Right lobe of liver (tissue), 4 donors: Measurements from ENCODE around the gene PIEZO2.

Experiments used
- POLR2A ChIP-seq: fragments of 450-650 bp; IDR thresholded peaks from one replicate; pipeline ENCODE4 v1.6.1; 2017; ENCODE audit warnings: antibody characterized with exemption, mild to moderate bottlenecking
- TF ChIP-seq, protein P1 (sequence below), 4 donors: fragments of 200-600 bp in 3 of 4; fragments of 450-650 bp in 1 of 4; IDR thresholded peaks; one replicate each; pipeline versions ENCODE4 v1.5.1 to v1.8.0; 2016 to 2022; ENCODE audit warnings: antibody characterized with exemption in 4 of 4, mild to moderate bottlenecking in 2 of 4
- donor health status: DM: no; HTN: no; CAD: no.
- donor health status: DM: no; HTN: no; CAD: no.
- donor health status: DM: no; HTN: yes; CAD: no.

DNA sequence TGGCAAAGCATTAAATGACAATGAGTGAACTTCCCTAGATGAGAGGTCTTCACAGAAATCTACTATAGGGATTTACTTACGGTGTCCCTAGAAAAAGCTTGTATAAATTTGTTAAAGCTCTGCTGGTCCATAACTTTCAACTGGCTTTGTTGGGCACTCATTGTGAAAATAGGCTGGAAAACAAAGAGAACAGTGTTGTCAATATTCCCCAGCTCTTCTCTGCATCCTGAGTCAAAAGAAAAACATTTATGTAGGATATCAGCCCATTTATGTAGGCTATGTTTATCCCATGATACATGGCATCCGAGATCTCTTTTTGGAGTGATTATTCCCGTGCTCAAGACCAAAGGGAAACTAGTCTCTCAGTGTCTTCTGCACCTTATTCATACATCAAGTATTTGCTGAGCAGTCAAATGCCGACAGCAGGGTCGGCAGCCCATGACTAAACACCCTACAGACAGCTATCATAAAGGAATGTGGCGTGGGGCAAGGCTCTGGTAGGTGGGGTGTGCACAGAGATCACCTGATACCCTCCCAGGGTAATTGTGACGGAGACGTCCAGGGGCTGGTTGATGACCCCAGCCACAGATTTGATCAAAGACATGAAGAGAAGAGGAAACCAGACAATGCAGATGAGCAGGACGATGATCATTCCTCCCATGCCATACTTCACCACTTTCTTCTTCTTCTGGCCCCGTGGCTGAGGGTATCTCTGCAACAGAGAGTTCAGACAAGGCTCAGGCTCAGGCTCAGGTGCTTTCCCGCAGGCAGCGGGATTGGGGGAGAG lies 467.6 kb downstream of the PIEZO2 start:
- TF ChIP-seq, protein P1, sequence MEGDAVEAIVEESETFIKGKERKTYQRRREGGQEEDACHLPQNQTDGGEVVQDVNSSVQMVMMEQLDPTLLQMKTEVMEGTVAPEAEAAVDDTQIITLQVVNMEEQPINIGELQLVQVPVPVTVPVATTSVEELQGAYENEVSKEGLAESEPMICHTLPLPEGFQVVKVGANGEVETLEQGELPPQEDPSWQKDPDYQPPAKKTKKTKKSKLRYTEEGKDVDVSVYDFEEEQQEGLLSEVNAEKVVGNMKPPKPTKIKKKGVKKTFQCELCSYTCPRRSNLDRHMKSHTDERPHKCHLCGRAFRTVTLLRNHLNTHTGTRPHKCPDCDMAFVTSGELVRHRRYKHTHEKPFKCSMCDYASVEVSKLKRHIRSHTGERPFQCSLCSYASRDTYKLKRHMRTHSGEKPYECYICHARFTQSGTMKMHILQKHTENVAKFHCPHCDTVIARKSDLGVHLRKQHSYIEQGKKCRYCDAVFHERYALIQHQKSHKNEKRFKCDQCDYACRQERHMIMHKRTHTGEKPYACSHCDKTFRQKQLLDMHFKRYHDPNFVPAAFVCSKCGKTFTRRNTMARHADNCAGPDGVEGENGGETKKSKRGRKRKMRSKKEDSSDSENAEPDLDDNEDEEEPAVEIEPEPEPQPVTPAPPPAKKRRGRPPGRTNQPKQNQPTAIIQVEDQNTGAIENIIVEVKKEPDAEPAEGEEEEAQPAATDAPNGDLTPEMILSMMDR (IDR thresholded peaks at IDR 0.05), result no peak
- TF ChIP-seq POLR2A, result no peak
